HG03342 (cell line): ENCODE data around the gene IL18RAP.

Source experiments
- ATAC-seq: cut with Tn5 transposase; IDR thresholded peaks from one replicate; pipeline ENCODE4 v1.9.1; 2021; ENCODE audit warnings: mild to moderate bottlenecking, moderate library complexity; ENCODE audit not compliant: unreplicated experiment

IL18RAP gene

DNA sequence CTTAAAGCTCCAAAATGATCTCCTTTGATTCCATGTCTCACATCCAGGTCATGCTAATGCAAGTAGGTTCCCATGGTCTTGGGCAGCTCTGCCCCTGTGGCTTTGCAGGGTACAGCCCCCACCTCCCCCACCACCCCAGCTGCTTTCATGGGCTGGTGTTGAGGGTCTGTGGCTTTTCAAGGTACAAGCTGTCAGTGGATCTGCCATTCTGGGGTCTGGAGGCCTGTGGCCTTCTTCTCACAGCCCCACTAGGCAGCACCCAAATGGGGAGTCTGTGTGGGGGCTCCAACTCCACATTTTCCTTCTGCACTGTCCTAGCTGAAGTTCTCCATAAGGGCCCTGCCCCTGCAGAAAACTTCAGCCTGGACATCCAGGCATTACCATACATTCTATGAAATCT lies 69.0 kb downstream of the IL18RAP start:
- ATAC-seq = no peak

GRCh38 chr2:102494570-102494969 lies 71.6 kb downstream of the IL18RAP start:
- no peak for ATAC-seq

DNA sequence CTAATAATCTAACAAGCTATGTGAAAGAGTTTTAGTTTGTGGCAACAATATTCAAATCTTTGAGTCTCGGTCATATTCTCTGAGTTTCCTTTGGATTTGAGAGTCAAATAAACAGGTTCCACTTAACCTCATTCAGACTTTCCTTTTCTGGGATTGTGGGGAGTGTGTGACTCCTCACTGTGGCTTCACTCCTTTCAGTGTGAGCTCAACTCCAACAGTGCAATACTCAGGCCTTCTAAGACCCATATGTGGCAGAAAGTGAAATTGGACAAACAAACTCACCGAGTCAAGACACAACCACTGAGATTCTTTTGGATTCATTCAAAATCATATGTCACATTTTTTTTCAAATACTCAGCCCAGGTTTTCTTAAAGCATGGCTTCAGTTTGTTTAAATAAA lies 75.5 kb downstream of the IL18RAP start:
- no peak for ATAC-seq

DNA sequence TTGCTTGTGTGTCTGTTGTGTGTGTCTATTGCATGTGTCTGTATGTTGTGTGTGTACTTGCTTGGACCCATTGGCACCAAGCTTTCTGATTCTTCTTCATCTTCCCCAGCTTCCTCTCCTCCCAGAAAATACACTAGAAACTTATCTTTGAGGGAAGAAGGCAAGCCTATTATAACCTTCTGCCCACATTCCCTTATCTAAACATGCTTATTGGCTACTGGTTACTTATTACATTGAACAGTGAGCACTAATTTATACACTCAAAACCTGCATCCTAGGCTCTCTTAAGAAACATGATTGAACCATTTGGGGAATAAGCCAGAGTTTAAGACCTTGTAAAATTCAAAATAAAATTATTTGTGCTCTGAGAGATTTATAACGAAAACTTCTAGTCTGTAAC lies 76.6 kb downstream of the IL18RAP start:
- no peak for ATAC-seq
